ENCODE data around the gene TASP1.

Gene TASP1

DNA sequence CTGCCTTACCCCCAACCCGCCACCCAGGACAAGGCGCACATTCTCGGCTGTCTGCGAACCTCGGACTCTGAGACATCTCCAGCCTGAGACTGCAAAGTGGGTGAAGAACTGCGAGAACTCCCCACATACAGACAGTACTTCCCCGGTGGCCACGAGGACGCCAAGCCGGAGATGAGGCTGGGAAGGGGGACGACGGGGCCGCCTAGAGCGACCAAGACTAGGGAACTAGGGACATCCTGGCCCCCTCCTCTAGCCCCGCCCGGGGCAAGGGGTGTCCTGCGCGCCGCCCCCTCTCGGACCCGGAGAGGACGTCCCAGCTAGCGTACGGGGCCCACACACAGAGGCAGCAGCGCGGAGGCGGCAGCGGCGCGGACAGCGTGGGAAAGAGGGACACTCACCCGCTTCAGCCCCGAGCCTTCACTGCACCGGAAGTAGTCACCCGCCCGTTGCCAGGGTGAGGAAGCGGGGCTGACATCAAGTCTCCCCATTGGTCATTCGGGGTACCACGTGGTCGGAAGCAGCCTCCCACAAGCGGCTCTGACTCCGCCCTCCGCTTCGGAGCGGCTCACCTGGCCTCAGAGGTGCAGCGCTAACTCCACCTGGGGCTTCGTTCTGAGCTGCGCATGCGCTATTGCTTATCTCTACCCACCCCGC lies at the start of gene TASP1:
TSS of gene TASP1 (minus strand) at position 437 of the 654 bp plus-strand sequence. CDS start 8,854 bp downstream, outside the sequence.
- Histone ChIP-seq H3K4me3 (ENCODE audit: low read depth in 1 of 2, low read length in 2 of 2) (peak within 1 kb of the TSS; percentile 95 to 98), H3K4me1 (ENCODE audit: control insufficient read depth in 1 of 2, insufficient read depth in 2 of 2, low read length in 2 of 2) (peaks cover 3 to 10% of the 10 kb centered on the region in 2 donors), H3K36me3 (ENCODE audit: control insufficient read depth in 1 of 2, insufficient read depth in 2 of 2, low read length in 2 of 2) (no peaks in the 10 kb centered on the region), H3K9me3 (ENCODE audit: control insufficient read depth in 1 of 2, low read length in 2 of 2) (no peaks in the 10 kb centered on the region), H3K9ac (ENCODE audit: low read depth in 1 of 2, low read length in 2 of 2) (peak within 1 kb of the TSS; percentile 83 to 84), H3K27me3 (ENCODE audit: control insufficient read depth in 1 of 2, insufficient read depth in 2 of 2, low read length in 2 of 2) (no peaks in the 10 kb centered on the region), H3K27ac (ENCODE audit: low read depth, low read length) (peak within 1 kb of the TSS; percentile 72)

- Histone ChIP-seq H3K27me3 (ENCODE audit: control insufficient read depth in 1 of 2, insufficient read depth in 2 of 2, low read length in 2 of 2) (no peaks in the 10 kb centered on the region), H3K9me3 (ENCODE audit: control insufficient read depth in 1 of 2, low read length in 2 of 2) (no peaks in the 10 kb centered on the region), H3K27ac (ENCODE audit: low read depth, low read length) (no peak overlapping the region), H3K36me3 (ENCODE audit: control insufficient read depth in 1 of 2, insufficient read depth in 2 of 2, low read length in 2 of 2) (no peaks in the 10 kb centered on the region), H3K4me1 (ENCODE audit: control insufficient read depth in 1 of 2, insufficient read depth in 2 of 2, low read length in 2 of 2) (no peaks in the 10 kb centered on the region), H3K4me3 (ENCODE audit: low read depth in 1 of 2, low read length in 2 of 2) (no peak overlapping the region), H3K9ac (ENCODE audit: low read depth in 1 of 2, low read length in 2 of 2) (no peak overlapping the region)
These were observed 49.1 kb upstream of the TASP1 start for GRCh38 chr20:13687815-13688214.

GRCh38 chr20:13685623-13686022 lies 46.9 kb upstream of the TASP1 start:
- H3K9me3 ChIP-seq (ENCODE audit: control insufficient read depth in 1 of 2, low read length in 2 of 2): no peaks in the 10 kb centered on the region
- H3K36me3 ChIP-seq (ENCODE audit: control insufficient read depth in 1 of 2, insufficient read depth in 2 of 2, low read length in 2 of 2): no peaks in the 10 kb centered on the region
- no peak overlapping the region for H3K27ac ChIP-seq (ENCODE audit: low read depth, low read length)
- no peaks in the 10 kb centered on the region for H3K27me3 ChIP-seq (ENCODE audit: control insufficient read depth in 1 of 2, insufficient read depth in 2 of 2, low read length in 2 of 2)
- no peak overlapping the region for H3K4me3 ChIP-seq (ENCODE audit: low read depth in 1 of 2, low read length in 2 of 2)
- H3K9ac ChIP-seq (ENCODE audit: low read depth in 1 of 2, low read length in 2 of 2): no peak overlapping the region
- H3K4me1 ChIP-seq (ENCODE audit: control insufficient read depth in 1 of 2, insufficient read depth in 2 of 2, low read length in 2 of 2): no peaks in the 10 kb centered on the region

DNA sequence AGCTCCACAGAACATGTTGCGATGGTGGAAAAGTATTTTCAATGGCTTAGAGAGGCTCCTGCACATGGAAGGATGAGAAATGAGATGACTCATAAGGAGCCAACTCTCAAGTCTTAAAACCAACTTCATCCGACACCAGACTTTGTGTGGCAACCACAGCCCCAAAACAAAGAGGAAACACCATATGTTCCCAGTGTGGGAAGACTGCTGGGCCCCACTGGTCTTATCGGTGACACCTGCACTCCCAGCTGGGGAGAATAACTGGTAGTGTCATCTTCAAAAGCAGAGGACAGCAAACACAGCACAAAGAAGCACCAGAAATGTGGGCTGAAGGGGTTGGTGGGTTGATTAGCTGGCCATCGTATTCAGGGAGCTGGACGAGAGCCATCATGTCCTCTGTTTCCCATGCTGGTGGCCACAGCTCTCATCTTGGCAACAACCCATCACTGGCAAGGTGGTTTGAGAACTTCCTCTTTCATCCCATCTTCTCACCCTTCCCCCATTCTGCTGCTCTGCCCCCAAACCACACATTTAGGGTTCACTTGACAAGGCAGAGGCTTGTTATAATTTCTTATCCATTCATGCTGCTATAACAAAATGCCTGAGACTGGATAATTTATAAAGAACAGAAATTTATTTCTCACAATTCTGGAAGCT lies 46.0 kb upstream of the TASP1 start:
- no peaks in the 10 kb centered on the region for H3K36me3 ChIP-seq (ENCODE audit: control insufficient read depth in 1 of 2, insufficient read depth in 2 of 2, low read length in 2 of 2)
- H3K9me3 ChIP-seq (ENCODE audit: control insufficient read depth in 1 of 2, low read length in 2 of 2): no peaks in the 10 kb centered on the region
- H3K4me1 ChIP-seq (ENCODE audit: control insufficient read depth in 1 of 2, insufficient read depth in 2 of 2, low read length in 2 of 2): no peaks in the 10 kb centered on the region
- H3K4me3 ChIP-seq (ENCODE audit: low read depth in 1 of 2, low read length in 2 of 2): no peak overlapping the region
- no peak overlapping the region for H3K27ac ChIP-seq (ENCODE audit: low read depth, low read length)
- no peak overlapping the region for H3K9ac ChIP-seq (ENCODE audit: low read depth in 1 of 2, low read length in 2 of 2)
- no peaks in the 10 kb centered on the region for H3K27me3 ChIP-seq (ENCODE audit: control insufficient read depth in 1 of 2, insufficient read depth in 2 of 2, low read length in 2 of 2)

DNA sequence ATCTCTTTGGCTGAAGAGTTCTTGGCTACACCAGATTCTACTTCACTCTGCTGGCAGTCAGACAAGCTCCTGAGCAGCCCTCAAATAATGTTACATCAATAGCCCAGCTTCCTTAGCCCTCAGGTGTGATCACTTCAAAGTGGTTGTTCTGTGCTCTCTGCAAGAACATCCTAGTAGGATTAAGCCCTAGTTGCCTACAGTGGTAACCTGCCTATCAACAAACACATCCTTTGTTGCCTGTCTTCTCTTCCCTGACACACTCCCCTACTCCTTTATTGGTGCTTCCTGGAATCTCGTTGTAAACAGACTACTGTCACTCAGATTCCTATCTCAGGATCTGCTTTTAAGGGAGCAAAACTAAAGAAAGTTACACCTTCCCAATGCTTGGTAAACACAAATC lies 45.1 kb upstream of the TASP1 start:
- Histone ChIP-seq H3K4me3 (ENCODE audit: low read depth in 1 of 2, low read length in 2 of 2) (no peak overlapping the region), H3K9me3 (ENCODE audit: control insufficient read depth in 1 of 2, low read length in 2 of 2) (no peaks in the 10 kb centered on the region), H3K9ac (ENCODE audit: low read depth in 1 of 2, low read length in 2 of 2) (no peak overlapping the region), H3K4me1 (ENCODE audit: control insufficient read depth in 1 of 2, insufficient read depth in 2 of 2, low read length in 2 of 2) (no peaks in the 10 kb centered on the region), H3K27ac (ENCODE audit: low read depth, low read length) (no peak overlapping the region), H3K27me3 (ENCODE audit: control insufficient read depth in 1 of 2, insufficient read depth in 2 of 2, low read length in 2 of 2) (no peaks in the 10 kb centered on the region), H3K36me3 (ENCODE audit: control insufficient read depth in 1 of 2, insufficient read depth in 2 of 2, low read length in 2 of 2) (no peaks in the 10 kb centered on the region)

GRCh38 chr20:13681248-13682125 lies 42.8 kb upstream of the TASP1 start:
- Histone ChIP-seq H3K9ac (ENCODE audit: low read depth in 1 of 2, low read length in 2 of 2) (no peak overlapping the region), H3K27ac (ENCODE audit: low read depth, low read length) (no peak overlapping the region), H3K36me3 (ENCODE audit: control insufficient read depth in 1 of 2, insufficient read depth in 2 of 2, low read length in 2 of 2) (no peaks in the 10 kb centered on the region), H3K9me3 (ENCODE audit: control insufficient read depth in 1 of 2, low read length in 2 of 2) (no peaks in the 10 kb centered on the region), H3K4me1 (ENCODE audit: control insufficient read depth in 1 of 2, insufficient read depth in 2 of 2, low read length in 2 of 2) (no peaks in the 10 kb centered on the region), H3K4me3 (ENCODE audit: low read depth in 1 of 2, low read length in 2 of 2) (no peak overlapping the region), H3K27me3 (ENCODE audit: control insufficient read depth in 1 of 2, insufficient read depth in 2 of 2, low read length in 2 of 2) (no peaks in the 10 kb centered on the region)

GRCh38 chr20:13678944-13679343 lies 40.2 kb upstream of the TASP1 start:
- Histone ChIP-seq H3K27me3 (ENCODE audit: control insufficient read depth in 1 of 2, insufficient read depth in 2 of 2, low read length in 2 of 2) (no peaks in the 10 kb centered on the region), H3K36me3 (ENCODE audit: control insufficient read depth in 1 of 2, insufficient read depth in 2 of 2, low read length in 2 of 2) (no peaks in the 10 kb centered on the region), H3K9ac (ENCODE audit: low read depth in 1 of 2, low read length in 2 of 2) (no peak overlapping the region), H3K4me1 (ENCODE audit: control insufficient read depth in 1 of 2, insufficient read depth in 2 of 2, low read length in 2 of 2) (no peaks in the 10 kb centered on the region), H3K9me3 (ENCODE audit: control insufficient read depth in 1 of 2, low read length in 2 of 2) (no peaks in the 10 kb centered on the region), H3K27ac (ENCODE audit: low read depth, low read length) (no peak overlapping the region), H3K4me3 (ENCODE audit: low read depth in 1 of 2, low read length in 2 of 2) (no peak overlapping the region)

DNA sequence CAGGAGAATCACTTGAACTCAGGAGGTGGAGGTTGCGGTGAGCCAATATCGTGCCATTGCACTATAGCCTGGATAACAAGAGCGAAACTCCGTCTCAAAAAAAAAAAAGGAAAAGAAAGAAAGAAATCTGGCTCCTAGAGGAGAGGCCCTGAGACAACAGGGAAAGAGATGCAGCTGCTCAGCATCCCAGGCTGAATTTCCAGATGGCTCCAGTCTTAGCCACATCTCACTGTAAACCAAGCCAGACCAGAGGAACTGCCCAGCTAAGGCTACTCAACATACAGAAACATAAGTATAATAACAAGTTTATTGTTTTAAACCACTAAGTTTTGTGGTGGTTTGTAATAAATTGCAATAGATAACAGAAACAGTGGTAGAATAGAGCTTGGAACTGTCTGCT lies 38.5 kb upstream of the TASP1 start:
- H3K4me3 ChIP-seq (ENCODE audit: low read depth in 1 of 2, low read length in 2 of 2): no peak overlapping the region
- no peak overlapping the region for H3K9ac ChIP-seq (ENCODE audit: low read depth in 1 of 2, low read length in 2 of 2)
- no peaks in the 10 kb centered on the region for H3K9me3 ChIP-seq (ENCODE audit: control insufficient read depth in 1 of 2, low read length in 2 of 2)
- H3K27ac ChIP-seq (ENCODE audit: low read depth, low read length): no peak overlapping the region
- H3K27me3 ChIP-seq (ENCODE audit: control insufficient read depth in 1 of 2, insufficient read depth in 2 of 2, low read length in 2 of 2): no peaks in the 10 kb centered on the region
- no peaks in the 10 kb centered on the region for H3K4me1 ChIP-seq (ENCODE audit: control insufficient read depth in 1 of 2, insufficient read depth in 2 of 2, low read length in 2 of 2)
- no peaks in the 10 kb centered on the region for H3K36me3 ChIP-seq (ENCODE audit: control insufficient read depth in 1 of 2, insufficient read depth in 2 of 2, low read length in 2 of 2)

GRCh38 chr20:13676682-13677081 lies 38.0 kb upstream of the TASP1 start:
- Histone ChIP-seq H3K36me3 (ENCODE audit: control insufficient read depth in 1 of 2, insufficient read depth in 2 of 2, low read length in 2 of 2) (no peaks in the 10 kb centered on the region), H3K27me3 (ENCODE audit: control insufficient read depth in 1 of 2, insufficient read depth in 2 of 2, low read length in 2 of 2) (no peaks in the 10 kb centered on the region), H3K4me3 (ENCODE audit: low read depth in 1 of 2, low read length in 2 of 2) (no peak overlapping the region), H3K27ac (ENCODE audit: low read depth, low read length) (no peak overlapping the region), H3K9me3 (ENCODE audit: control insufficient read depth in 1 of 2, low read length in 2 of 2) (no peaks in the 10 kb centered on the region), H3K9ac (ENCODE audit: low read depth in 1 of 2, low read length in 2 of 2) (no peak overlapping the region), H3K4me1 (ENCODE audit: control insufficient read depth in 1 of 2, insufficient read depth in 2 of 2, low read length in 2 of 2) (no peaks in the 10 kb centered on the region)

DNA sequence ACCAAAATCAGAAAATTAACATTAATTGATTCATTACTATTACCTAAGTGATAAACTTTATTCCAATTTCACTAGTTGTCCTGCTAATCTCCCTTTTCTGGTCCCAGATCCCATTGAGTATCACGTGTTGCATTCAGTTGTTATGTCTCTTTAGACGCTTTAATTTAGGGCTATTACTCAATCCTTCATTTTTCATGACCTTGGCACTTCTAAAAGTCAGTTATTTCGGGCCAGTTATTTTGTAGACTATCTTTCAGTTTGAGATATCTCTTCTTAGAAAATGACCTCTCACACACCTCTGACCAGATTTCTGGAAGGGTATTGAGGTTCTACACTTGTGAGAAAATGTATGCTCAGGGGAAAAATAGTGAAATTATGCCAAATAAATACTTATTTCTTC lies 34.0 kb upstream of the TASP1 start:
- no peaks in the 10 kb centered on the region for H3K36me3 ChIP-seq (ENCODE audit: control insufficient read depth in 1 of 2, insufficient read depth in 2 of 2, low read length in 2 of 2)
- H3K27ac ChIP-seq (ENCODE audit: low read depth, low read length): no peak overlapping the region
- no peak overlapping the region for H3K9ac ChIP-seq (ENCODE audit: low read depth in 1 of 2, low read length in 2 of 2)

More for the DNA sequence above, 34.0 kb upstream of the TASP1 start:
- no peaks in the 10 kb centered on the region for H3K4me1 ChIP-seq (ENCODE audit: control insufficient read depth in 1 of 2, insufficient read depth in 2 of 2, low read length in 2 of 2)
- no peaks in the 10 kb centered on the region for H3K27me3 ChIP-seq (ENCODE audit: control insufficient read depth in 1 of 2, insufficient read depth in 2 of 2, low read length in 2 of 2)
- no peak overlapping the region for H3K4me3 ChIP-seq (ENCODE audit: low read depth in 1 of 2, low read length in 2 of 2)
- no peaks in the 10 kb centered on the region for H3K9me3 ChIP-seq (ENCODE audit: control insufficient read depth in 1 of 2, low read length in 2 of 2)
